GM18526 (cell line): ENCODE results near the gene BTD.

Experiments used
- POLR2A ChIP-seq: IDR thresholded peaks from 3 replicates; pipeline ENCODE4 v1.6.1; 2011; ENCODE audit not compliant: insufficient read length; ENCODE audit errors: extremely low read depth

The BTD gene

GRCh38 chr3:15591242-15591641, 10.3 kb upstream of the BTD start:
- no peak for TF ChIP-seq POLR2A

GRCh38 chr3:15591928-15592327, 9.6 kb upstream of the BTD start:
- TF ChIP-seq POLR2A = no peak

- TF ChIP-seq POLR2A = no peak
Measured at GRCh38 chr3:15592968-15593367, 8.6 kb upstream of the BTD start.

- no peak for TF ChIP-seq POLR2A
Measured at GRCh38 chr3:15595955-15596354, 5.6 kb upstream of the BTD start.

- no peak for TF ChIP-seq POLR2A
Measured at GRCh38 chr3:15601046-15601398, 523 bp upstream of the BTD start.

- no peak for TF ChIP-seq POLR2A
Measured at GRCh38 chr3:15602146-15602536, 596 bp downstream of the BTD start.

GRCh38 chr3:15606434-15606891, 4.9 kb downstream of the BTD start:
- TF ChIP-seq POLR2A = no peak

- TF ChIP-seq POLR2A = no peak
Measured at GRCh38 chr3:15610082-15610759, 8.7 kb downstream of the BTD start.

GRCh38 chr3:15611018-15611417, 9.5 kb downstream of the BTD start:
- no peak for TF ChIP-seq POLR2A

- no peak for TF ChIP-seq POLR2A
Measured at GRCh38 chr3:15612001-15612400, 10.5 kb downstream of the BTD start.

GRCh38 chr3:15614958-15615357, 13.4 kb downstream of the BTD start:
- TF ChIP-seq POLR2A = no peak

- TF ChIP-seq POLR2A = no peak
Measured at GRCh38 chr3:15616053-15616452, 14.5 kb downstream of the BTD start.

- TF ChIP-seq POLR2A = no peak
Measured at GRCh38 chr3:15623535-15624440, 22.2 kb downstream of the BTD start.

GRCh38 chr3:15628967-15629366, 27.4 kb downstream of the BTD start:
- no peak for TF ChIP-seq POLR2A

- TF ChIP-seq POLR2A = no peak
Measured at GRCh38 chr3:15629860-15630597, 28.5 kb downstream of the BTD start.
